ENCODE data around the gene HOTAIR. TPM values are rescaled to one million over a fixed set of nuclear protein-coding genes. Genes with fewer than 3 reads are reported as not detected.

The HOTAIR gene
- total RNA-seq, 2 experiments from 2014 or later = not detected

- POLR2A ChIA-PET = no interaction called here
- H3K27ac Mint-ChIP-seq = no peak overlapping the region
Observed at GRCh38 chr12:54007538-54008259, 32.9 kb upstream of the HOTAIR start.

GRCh38 chr12:54006559-54007220 is 31.9 kb upstream of the HOTAIR start:
- no peak for DNase-seq
- ATAC-seq (ENCODE audit: low read depth) = no peak
- POLR2A ChIA-PET = interaction anchor here (0.9 to 1.2 kb wide), 2 partner anchors 10 to 201 kb away, joined by 3 read pairs; no protein-coding TSS in a partner anchor
- Mint-ChIP-seq H3K27ac (no peak overlapping the region), H3K9me3 (no peaks in the 10 kb centered on the region), H3K4me1 (peaks cover 15% of the 10 kb centered on the region), H3K27me3 (peaks cover 95% of the 10 kb centered on the region), H3K4me3 (peak overlapping the region; percentile 81), H3K36me3 (no peaks in the 10 kb centered on the region)

More at GRCh38 chr12:54007538-54008259, 32.9 kb upstream of the HOTAIR start:
- peaks cover 95% of the 10 kb centered on the region for H3K27me3 Mint-ChIP-seq
- no peak overlapping the region for H3K4me3 Mint-ChIP-seq
- H3K9me3 Mint-ChIP-seq = no peaks in the 10 kb centered on the region
- DNase-seq (no peak), ATAC-seq (ENCODE audit: low read depth) (no peak)
- H3K36me3 Mint-ChIP-seq = no peaks in the 10 kb centered on the region
- peaks cover 12% of the 10 kb centered on the region for H3K4me1 Mint-ChIP-seq

GRCh38 chr12:54005853-54006558 is 31.3 kb upstream of the HOTAIR start:
- H3K27ac Mint-ChIP-seq = no peak overlapping the region

GRCh38 chr12:54005531-54005852 is 30.7 kb upstream of the HOTAIR start:
- no peaks in the 10 kb centered on the region for H3K9me3 Mint-ChIP-seq
- no peak overlapping the region for H3K27ac Mint-ChIP-seq
- H3K4me3 Mint-ChIP-seq = no peak overlapping the region
- DNase-seq (no peak), ATAC-seq (ENCODE audit: low read depth) (no peak)
- H3K36me3 Mint-ChIP-seq = no peaks in the 10 kb centered on the region
- peaks cover 13% of the 10 kb centered on the region for H3K4me1 Mint-ChIP-seq
- peaks cover 96% of the 10 kb centered on the region for H3K27me3 Mint-ChIP-seq
- POLR2A ChIA-PET = interaction anchor here (1.0 kb wide), 1 partner anchor 196 kb away, joined by 4 read pairs; no protein-coding TSS in a partner anchor

More at GRCh38 chr12:54005853-54006558, 31.3 kb upstream of the HOTAIR start:
- Mint-ChIP-seq H3K27me3 (peaks cover 95% of the 10 kb centered on the region), H3K36me3 (no peaks in the 10 kb centered on the region), H3K9me3 (no peaks in the 10 kb centered on the region), H3K4me3 (peak overlapping the region; percentile 81), H3K4me1 (peaks cover 13% of the 10 kb centered on the region)
- ATAC-seq (ENCODE audit: low read depth) (peak; percentile 79), DNase-seq (peak; percentile 88)
- POLR2A ChIA-PET = interaction anchor here (0.9 to 1.2 kb wide), 3 partner anchors 11 to 201 kb away, joined by 3 to 4 read pairs (median 3); no protein-coding TSS in a partner anchor

- H3K4me1 Mint-ChIP-seq = peaks cover 13% of the 10 kb centered on the region
- H3K4me3 Mint-ChIP-seq = no peak overlapping the region
- DNase-seq (no peak), ATAC-seq (ENCODE audit: low read depth) (no peak)
- peaks cover 96% of the 10 kb centered on the region for H3K27me3 Mint-ChIP-seq
- H3K36me3 Mint-ChIP-seq = no peaks in the 10 kb centered on the region
- no peak overlapping the region for H3K27ac Mint-ChIP-seq
- no peaks in the 10 kb centered on the region for H3K9me3 Mint-ChIP-seq
- POLR2A ChIA-PET = no interaction called here
Observed at GRCh38 chr12:54004841-54005530, 30.2 kb upstream of the HOTAIR start.

GRCh38 chr12:54004063-54004840 is 29.5 kb upstream of the HOTAIR start:
- H3K4me1 Mint-ChIP-seq = peaks cover 12% of the 10 kb centered on the region
- no peaks in the 10 kb centered on the region for H3K36me3 Mint-ChIP-seq
- H3K4me3 Mint-ChIP-seq = no peak overlapping the region
- no peak for ATAC-seq (ENCODE audit: low read depth)
- POLR2A ChIA-PET = no interaction called here
- no peaks in the 10 kb centered on the region for H3K9me3 Mint-ChIP-seq
- H3K27me3 Mint-ChIP-seq = peaks cover 96% of the 10 kb centered on the region
- no peak for DNase-seq
- no peak overlapping the region for H3K27ac Mint-ChIP-seq

- Mint-ChIP-seq H3K4me1 (peaks cover 10% of the 10 kb centered on the region), H3K27ac (no peak overlapping the region), H3K4me3 (no peak overlapping the region), H3K36me3 (no peaks in the 10 kb centered on the region), H3K9me3 (no peaks in the 10 kb centered on the region), H3K27me3 (peaks cover 99% of the 10 kb centered on the region)
- POLR2A ChIA-PET = no interaction called here
- ATAC-seq (ENCODE audit: low read depth) = no peak
- no peak for DNase-seq
Observed at GRCh38 chr12:54003625-54004024, 28.9 kb upstream of the HOTAIR start.

- Mint-ChIP-seq H3K36me3 (no peaks in the 10 kb centered on the region), H3K4me1 (peaks cover 10% of the 10 kb centered on the region), H3K27ac (no peak overlapping the region), H3K9me3 (no peaks in the 10 kb centered on the region), H3K4me3 (no peak overlapping the region), H3K27me3 (peaks cover 99% of the 10 kb centered on the region)
- DNase-seq (no peak), ATAC-seq (ENCODE audit: low read depth) (no peak)
- POLR2A ChIA-PET = no interaction called here
Observed at GRCh38 chr12:54002915-54003389, 28.2 kb upstream of the HOTAIR start.

GRCh38 chr12:54002278-54002914 is 27.6 kb upstream of the HOTAIR start:
- Mint-ChIP-seq H3K27ac (peak overlapping the region; percentile 28), H3K36me3 (no peaks in the 10 kb centered on the region), H3K9me3 (no peaks in the 10 kb centered on the region), H3K27me3 (peaks cover 99% of the 10 kb centered on the region), H3K4me3 (no peak overlapping the region), H3K4me1 (peaks cover 10% of the 10 kb centered on the region)
- POLR2A ChIA-PET = no interaction called here
- DNase-seq = no peak
- ATAC-seq (ENCODE audit: low read depth) = no peak

- POLR2A ChIA-PET = interaction anchor here (1.6 kb wide), 1 partner anchor 16 kb away, joined by 4 read pairs; no protein-coding TSS in a partner anchor
- Mint-ChIP-seq H3K27me3 (peaks cover 99% of the 10 kb centered on the region), H3K4me3 (no peak overlapping the region)
Observed at GRCh38 chr12:54001283-54002187, 26.8 kb upstream of the HOTAIR start.

More at GRCh38 chr12:54001283-54002187, 26.8 kb upstream of the HOTAIR start:
- no peak for ATAC-seq (ENCODE audit: low read depth)
- Mint-ChIP-seq H3K36me3 (no peaks in the 10 kb centered on the region), H3K9me3 (no peaks in the 10 kb centered on the region), H3K27ac (no peak overlapping the region), H3K4me1 (peaks cover 9% of the 10 kb centered on the region)
- DNase-seq = no peak
